Measurements from ENCODE around the gene ISL1. TPM values are rescaled to one million over a fixed set of nuclear protein-coding genes. Genes with fewer than 3 reads are reported as not detected.

The ISL1 gene
- total RNA-seq, 1 experiment from 2014 or later, result 11.8 TPM

DNA sequence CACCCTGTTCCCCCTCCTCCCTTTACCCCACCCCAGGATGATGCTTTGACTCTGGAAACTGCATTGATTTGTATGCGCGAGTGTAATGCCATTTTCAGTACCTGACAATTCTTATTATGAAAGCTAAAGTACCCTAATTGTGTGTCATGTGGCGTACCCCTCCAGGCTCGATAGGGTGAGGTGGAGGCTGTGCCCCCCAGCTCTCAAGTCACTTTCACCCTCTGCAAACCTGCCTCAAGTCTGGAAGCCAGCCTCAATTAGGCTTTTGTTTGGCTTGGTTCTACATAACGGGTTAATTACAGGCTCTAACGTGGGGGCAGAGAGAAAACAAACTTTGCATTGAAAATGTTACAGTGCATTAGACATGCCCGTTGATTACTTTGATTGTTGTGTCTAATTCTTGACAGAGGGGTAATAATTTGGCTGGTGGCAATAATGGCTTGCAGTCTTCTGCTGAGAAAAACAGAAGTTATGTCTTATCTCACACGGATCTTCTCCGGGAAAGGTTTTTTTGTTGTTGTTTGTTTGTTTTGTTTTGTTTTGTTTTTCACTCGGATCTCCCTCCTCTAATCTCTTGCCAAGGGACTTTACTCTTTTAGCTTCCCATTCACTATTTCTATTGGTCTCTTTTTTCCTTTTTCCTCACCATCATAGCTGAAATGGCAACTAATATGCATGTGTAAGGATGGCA is 12.6 kb downstream of the ISL1 start:
- intact Hi-C loops (cut with micrococcal nuclease; ENCODE audit: unreplicated experiment), result no loop called here
- no peak overlapping the region for H3K27ac ChIP-seq (ENCODE audit: low read depth, low read length, poor library complexity, severe bottlenecking)
- TF ChIP-seq, protein P1, sequence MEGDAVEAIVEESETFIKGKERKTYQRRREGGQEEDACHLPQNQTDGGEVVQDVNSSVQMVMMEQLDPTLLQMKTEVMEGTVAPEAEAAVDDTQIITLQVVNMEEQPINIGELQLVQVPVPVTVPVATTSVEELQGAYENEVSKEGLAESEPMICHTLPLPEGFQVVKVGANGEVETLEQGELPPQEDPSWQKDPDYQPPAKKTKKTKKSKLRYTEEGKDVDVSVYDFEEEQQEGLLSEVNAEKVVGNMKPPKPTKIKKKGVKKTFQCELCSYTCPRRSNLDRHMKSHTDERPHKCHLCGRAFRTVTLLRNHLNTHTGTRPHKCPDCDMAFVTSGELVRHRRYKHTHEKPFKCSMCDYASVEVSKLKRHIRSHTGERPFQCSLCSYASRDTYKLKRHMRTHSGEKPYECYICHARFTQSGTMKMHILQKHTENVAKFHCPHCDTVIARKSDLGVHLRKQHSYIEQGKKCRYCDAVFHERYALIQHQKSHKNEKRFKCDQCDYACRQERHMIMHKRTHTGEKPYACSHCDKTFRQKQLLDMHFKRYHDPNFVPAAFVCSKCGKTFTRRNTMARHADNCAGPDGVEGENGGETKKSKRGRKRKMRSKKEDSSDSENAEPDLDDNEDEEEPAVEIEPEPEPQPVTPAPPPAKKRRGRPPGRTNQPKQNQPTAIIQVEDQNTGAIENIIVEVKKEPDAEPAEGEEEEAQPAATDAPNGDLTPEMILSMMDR (conservative IDR thresholded peaks at IDR 0.05; ENCODE audit: low read depth, low read length), result no peak
- no peak for TF ChIP-seq EZH2 (IDR thresholded peaks at IDR 0.05; ENCODE audit: borderline replicate concordance, low read depth, low read length, poor library complexity, severe bottlenecking)
- H3K4me1 ChIP-seq (ENCODE audit: insufficient read depth, low read length, poor library complexity, severe bottlenecking), result peaks cover 17% of the 10 kb centered on the region
- H3K4me3 ChIP-seq (ENCODE audit: low read depth, low read length, poor library complexity, severe bottlenecking), result no peak overlapping the region
- ChIA-PET CTCF (no interaction called here), POLR2A (ENCODE audit: low non-redundant PET) (interaction anchor here (0.5 kb wide), 1 partner anchor 11 kb away, joined by 3 read pairs; no protein-coding TSS in a partner anchor)
- BruUV-seq (replicated peaks), result no TSS peak
- peaks cover 10% of the 10 kb centered on the region for H3K36me3 ChIP-seq (ENCODE audit: insufficient read depth, low read length, poor library complexity, severe bottlenecking)
- no peak for DNase-seq (ENCODE audit: low spot score)
- no peaks in the 10 kb centered on the region for H3K9me3 ChIP-seq (ENCODE audit: low read depth, low read length, poor library complexity, severe bottlenecking)
- no peaks in the 10 kb centered on the region for H3K27me3 ChIP-seq (replicated peaks; ENCODE audit: insufficient read depth, low read depth, low read length, poor library complexity)

DNA sequence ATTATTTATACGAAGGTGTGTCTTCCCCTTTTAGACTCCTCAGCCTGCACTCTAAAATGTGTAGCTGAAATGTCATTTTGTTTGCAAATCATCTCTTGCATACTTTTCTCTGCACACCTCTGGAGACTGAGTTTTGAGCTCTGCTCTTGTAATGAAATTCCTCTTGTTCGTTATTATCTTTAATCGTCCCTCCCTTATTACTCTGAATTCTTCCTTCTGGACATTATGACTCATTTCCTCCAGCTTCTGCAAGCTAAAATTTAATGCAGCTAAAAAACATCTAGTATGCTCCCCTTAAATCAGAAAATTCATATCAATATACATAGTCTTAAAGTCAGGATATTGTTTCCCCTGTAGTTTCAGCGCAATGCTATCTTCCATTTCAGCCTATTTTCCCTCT is 13.5 kb downstream of the ISL1 start:
- H3K27me3 ChIP-seq (replicated peaks; ENCODE audit: insufficient read depth, low read depth, low read length, poor library complexity), result no peaks in the 10 kb centered on the region
- no TSS peak for BruUV-seq (replicated peaks)
- TF ChIP-seq, protein P1 (conservative IDR thresholded peaks at IDR 0.05; ENCODE audit: low read depth, low read length), result no peak
- TF ChIP-seq EZH2 (IDR thresholded peaks at IDR 0.05; ENCODE audit: borderline replicate concordance, low read depth, low read length, poor library complexity, severe bottlenecking), result no peak
- H3K27ac ChIP-seq (ENCODE audit: low read depth, low read length, poor library complexity, severe bottlenecking), result peak overlapping the region; percentile 3
- no peaks in the 10 kb centered on the region for H3K9me3 ChIP-seq (ENCODE audit: low read depth, low read length, poor library complexity, severe bottlenecking)
- ChIA-PET CTCF (no interaction called here), POLR2A (ENCODE audit: low non-redundant PET) (no interaction called here)
- intact Hi-C loops (cut with micrococcal nuclease; ENCODE audit: unreplicated experiment), result no loop called here
- no peak for DNase-seq (ENCODE audit: low spot score)
- H3K4me3 ChIP-seq (ENCODE audit: low read depth, low read length, poor library complexity, severe bottlenecking), result peak overlapping the region; percentile 4
- H3K36me3 ChIP-seq (ENCODE audit: insufficient read depth, low read length, poor library complexity, severe bottlenecking), result peaks cover 10% of the 10 kb centered on the region
- peaks cover 17% of the 10 kb centered on the region for H3K4me1 ChIP-seq (ENCODE audit: insufficient read depth, low read length, poor library complexity, severe bottlenecking)

DNA sequence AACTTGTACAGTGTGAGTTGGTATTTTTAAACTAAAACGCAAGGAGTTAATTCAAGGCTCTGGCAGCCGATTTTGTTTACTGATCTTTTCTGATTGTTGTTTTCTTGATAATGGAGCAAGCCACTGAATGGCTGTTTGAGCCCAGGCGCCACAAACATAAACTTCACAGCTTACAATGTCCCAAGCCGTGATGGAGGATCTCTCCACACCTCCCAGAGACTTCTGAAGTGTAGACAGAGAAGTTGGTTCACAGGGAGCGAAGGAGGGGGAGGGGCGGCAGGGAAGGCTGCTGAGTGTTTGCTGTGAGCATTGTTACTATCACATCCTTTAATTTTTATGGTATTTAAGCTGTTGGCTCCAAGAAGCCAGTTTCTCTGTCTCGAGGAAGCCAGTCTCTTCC is 14.7 kb downstream of the ISL1 start:
- H3K27ac ChIP-seq (ENCODE audit: low read depth, low read length, poor library complexity, severe bottlenecking), result no peak overlapping the region
- ChIA-PET CTCF (no interaction called here), POLR2A (ENCODE audit: low non-redundant PET) (no interaction called here)
- BruUV-seq (replicated peaks), result no TSS peak
- H3K4me3 ChIP-seq (ENCODE audit: low read depth, low read length, poor library complexity, severe bottlenecking), result peak overlapping the region; percentile 14
- H3K27me3 ChIP-seq (replicated peaks; ENCODE audit: insufficient read depth, low read depth, low read length, poor library complexity), result no peaks in the 10 kb centered on the region
- peaks cover 9% of the 10 kb centered on the region for H3K36me3 ChIP-seq (ENCODE audit: insufficient read depth, low read length, poor library complexity, severe bottlenecking)
- peaks cover 17% of the 10 kb centered on the region for H3K4me1 ChIP-seq (ENCODE audit: insufficient read depth, low read length, poor library complexity, severe bottlenecking)
- no peaks in the 10 kb centered on the region for H3K9me3 ChIP-seq (ENCODE audit: low read depth, low read length, poor library complexity, severe bottlenecking)
- no peak for DNase-seq (ENCODE audit: low spot score)
- intact Hi-C loops (cut with micrococcal nuclease; ENCODE audit: unreplicated experiment), result no loop called here
- TF ChIP-seq, protein P1 (conservative IDR thresholded peaks at IDR 0.05; ENCODE audit: low read depth, low read length), result no peak
- TF ChIP-seq EZH2 (IDR thresholded peaks at IDR 0.05; ENCODE audit: borderline replicate concordance, low read depth, low read length, poor library complexity, severe bottlenecking), result no peak
